Measurements from ENCODE around the gene PAIP2B.
"Not testable (repeated sequence)": the region's sequence is repeated elsewhere in the genome, so short reads cannot be mapped to it uniquely, and the experiment has no call there.

Gene PAIP2B

DNA sequence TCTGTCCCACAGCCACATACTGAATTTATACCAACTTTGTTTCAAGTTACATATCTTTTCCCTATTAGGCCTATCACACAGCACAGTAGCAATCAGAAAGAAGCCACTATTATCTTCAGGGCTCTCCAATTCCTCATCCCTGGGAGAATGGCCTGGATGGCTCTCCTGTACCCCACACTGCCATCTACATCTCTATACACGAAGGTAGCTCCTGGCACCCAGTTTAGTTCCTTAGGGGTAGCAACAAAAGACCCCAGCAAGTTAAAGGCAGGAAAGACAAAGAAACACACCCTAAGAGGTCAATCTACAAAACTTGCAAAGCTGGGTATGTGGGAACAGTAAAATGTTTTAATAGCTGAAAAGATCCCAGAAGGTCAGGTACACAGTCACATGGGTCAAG is 39.9 kb downstream of the PAIP2B start:
- H3K4me1 ChIP-seq (ENCODE audit: control insufficient read depth, insufficient read depth, low read length, poor library complexity, severe bottlenecking) = no peaks in the 10 kb centered on the region
- no peaks in the 10 kb centered on the region for H3K9me3 ChIP-seq (ENCODE audit: control insufficient read depth, low read length)
- H3K36me3 ChIP-seq (ENCODE audit: control insufficient read depth, insufficient read depth, low read length) = no peaks in the 10 kb centered on the region
- no peak overlapping the region for H3K27ac ChIP-seq (ENCODE audit: low read depth, low read length, severe bottlenecking)
- WGBS, 2 experiments (ENCODE audit: insufficient coverage in 2 of 2) = no CpG with 5 or more reads among the region's 1 CpG
- no peak overlapping the region for H3K4me3 ChIP-seq (ENCODE audit: extremely low read depth, insufficient read depth, low read length, poor library complexity, severe bottlenecking)

DNA sequence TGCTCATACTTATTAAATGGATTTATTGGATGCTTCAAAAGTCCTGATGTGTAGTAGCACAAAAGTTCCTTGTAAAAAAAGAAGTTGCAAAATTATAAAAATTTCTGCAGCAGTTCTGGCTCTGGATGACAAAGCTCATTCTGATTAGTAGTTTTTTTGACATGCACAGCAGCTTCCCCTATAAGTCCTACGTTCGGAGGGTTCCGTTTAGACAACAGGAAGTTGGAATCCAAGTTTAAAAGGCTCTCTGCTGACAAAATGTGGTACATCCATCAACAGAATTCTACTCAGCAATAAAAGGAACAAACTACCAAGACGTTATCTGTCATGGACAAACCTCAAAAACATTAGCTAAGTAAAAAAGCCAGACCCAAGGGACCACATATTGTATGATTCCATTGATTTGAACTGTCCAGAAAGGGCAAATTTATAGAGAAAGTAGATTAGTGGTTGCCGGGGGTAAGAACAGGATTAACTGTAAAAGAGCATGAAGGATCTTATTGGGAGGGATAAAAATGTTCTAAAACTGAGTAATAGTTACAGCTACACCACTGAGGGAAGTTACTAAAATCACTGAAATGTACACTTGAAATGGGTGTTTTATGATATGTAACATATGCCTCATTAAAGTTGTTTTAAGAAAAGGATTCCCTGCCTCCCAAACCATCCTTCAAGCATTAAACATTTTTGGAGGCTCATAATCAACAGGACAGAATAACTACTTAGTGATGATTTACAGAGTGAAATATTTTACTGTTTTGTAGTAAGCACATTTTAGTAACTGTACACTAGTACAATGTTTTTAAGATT is 43.4 kb downstream of the PAIP2B start:
- not testable (repeated sequence) for H3K4me3 ChIP-seq (ENCODE audit: extremely low read depth, insufficient read depth, low read length, poor library complexity, severe bottlenecking); H3K9me3 ChIP-seq (ENCODE audit: control insufficient read depth, low read length); H3K4me1 ChIP-seq (ENCODE audit: control insufficient read depth, insufficient read depth, low read length, poor library complexity, severe bottlenecking); H3K36me3 ChIP-seq (ENCODE audit: control insufficient read depth, insufficient read depth, low read length); H3K27ac ChIP-seq (ENCODE audit: low read depth, low read length, severe bottlenecking)
- 67 to 89% methylated on average over 1 of the region's 5 CpGs for WGBS, 2 experiments (ENCODE audit: insufficient coverage in 2 of 2)

DNA sequence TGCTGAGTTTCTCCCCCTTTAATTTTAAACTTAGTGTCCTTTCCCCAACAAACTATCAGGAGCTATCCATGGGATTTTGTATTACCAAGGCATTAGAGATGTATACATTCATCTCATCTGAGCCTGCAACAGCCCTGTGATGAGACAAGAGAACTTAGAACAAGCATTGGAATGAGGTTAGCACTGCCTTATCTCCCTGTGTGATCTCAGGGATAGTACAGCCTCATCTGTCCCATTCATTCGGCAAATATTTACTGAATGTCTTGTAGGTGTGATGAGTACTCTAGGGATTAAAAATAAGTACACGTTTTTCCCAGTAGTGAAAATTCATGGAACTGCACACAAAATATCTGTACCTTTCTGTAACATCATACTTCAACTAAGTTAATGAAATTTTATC is 45.6 kb downstream of the PAIP2B start:
- no peak overlapping the region for H3K4me3 ChIP-seq (ENCODE audit: extremely low read depth, insufficient read depth, low read length, poor library complexity, severe bottlenecking)
- H3K27ac ChIP-seq (ENCODE audit: low read depth, low read length, severe bottlenecking) = no peak overlapping the region
- H3K36me3 ChIP-seq (ENCODE audit: control insufficient read depth, insufficient read depth, low read length) = no peaks in the 10 kb centered on the region
- no peaks in the 10 kb centered on the region for H3K9me3 ChIP-seq (ENCODE audit: control insufficient read depth, low read length)
- WGBS, 2 experiments (ENCODE audit: insufficient coverage in 2 of 2) = 100% methylated on average over 1 of the region's 2 CpGs; no CpG with 5 or more reads in 1 of the 2 experiments
- H3K4me1 ChIP-seq (ENCODE audit: control insufficient read depth, insufficient read depth, low read length, poor library complexity, severe bottlenecking) = no peaks in the 10 kb centered on the region

DNA sequence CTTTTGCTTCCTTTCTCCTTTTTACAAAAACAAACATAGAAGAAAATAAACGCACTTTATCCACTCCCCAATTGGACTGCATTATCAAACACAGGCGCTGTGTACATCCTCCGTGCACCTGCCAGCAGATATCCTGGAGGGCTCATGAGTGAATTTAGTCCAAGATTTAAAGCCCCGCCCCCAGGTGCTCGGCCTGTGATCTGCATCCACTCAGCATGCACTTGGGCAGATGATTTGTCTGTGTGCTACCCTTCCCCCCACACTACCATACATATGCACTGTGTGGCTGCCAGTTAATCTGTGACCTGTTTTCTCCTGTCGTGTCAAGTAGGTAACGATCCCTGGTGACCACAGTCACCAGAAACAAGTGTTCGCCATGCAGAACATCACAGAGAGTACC is 48.1 kb downstream of the PAIP2B start:
- not testable (repeated sequence) for H3K9me3 ChIP-seq (ENCODE audit: control insufficient read depth, low read length); H3K27ac ChIP-seq (ENCODE audit: low read depth, low read length, severe bottlenecking); H3K4me3 ChIP-seq (ENCODE audit: extremely low read depth, insufficient read depth, low read length, poor library complexity, severe bottlenecking); H3K36me3 ChIP-seq (ENCODE audit: control insufficient read depth, insufficient read depth, low read length); H3K4me1 ChIP-seq (ENCODE audit: control insufficient read depth, insufficient read depth, low read length, poor library complexity, severe bottlenecking)
- WGBS, 2 experiments (ENCODE audit: insufficient coverage in 2 of 2) = 83 to 100% methylated on average over 2 to 5 of the region's 8 CpGs

DNA sequence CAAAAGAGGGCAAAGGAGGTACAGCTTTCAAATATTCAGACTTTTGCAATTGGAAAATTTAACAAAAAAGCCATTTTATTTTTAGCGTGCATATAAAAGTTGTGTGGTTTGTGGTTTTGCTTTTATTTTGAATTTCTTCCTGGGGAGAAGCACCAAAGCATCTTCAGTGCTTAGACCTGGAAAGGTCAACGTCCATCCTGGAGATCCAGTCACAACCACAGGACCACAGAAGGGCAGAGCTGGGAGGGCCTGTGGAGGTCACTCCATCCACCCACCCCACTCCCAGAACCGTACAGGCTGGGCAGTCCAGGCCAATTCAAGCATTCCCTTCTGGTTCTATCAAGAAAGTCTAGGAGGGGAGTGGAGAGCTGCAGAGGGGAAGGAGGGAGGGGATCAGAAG is 52.7 kb downstream of the PAIP2B start:
- WGBS, 2 experiments (ENCODE audit: insufficient coverage in 2 of 2) = no CpG with 5 or more reads among the region's 3 CpGs
- H3K27ac ChIP-seq (ENCODE audit: low read depth, low read length, severe bottlenecking) = no peak overlapping the region
- H3K36me3 ChIP-seq (ENCODE audit: control insufficient read depth, insufficient read depth, low read length) = no peaks in the 10 kb centered on the region
- H3K4me1 ChIP-seq (ENCODE audit: control insufficient read depth, insufficient read depth, low read length, poor library complexity, severe bottlenecking) = no peaks in the 10 kb centered on the region
- H3K4me3 ChIP-seq (ENCODE audit: extremely low read depth, insufficient read depth, low read length, poor library complexity, severe bottlenecking) = no peak overlapping the region
- no peaks in the 10 kb centered on the region for H3K9me3 ChIP-seq (ENCODE audit: control insufficient read depth, low read length)

DNA sequence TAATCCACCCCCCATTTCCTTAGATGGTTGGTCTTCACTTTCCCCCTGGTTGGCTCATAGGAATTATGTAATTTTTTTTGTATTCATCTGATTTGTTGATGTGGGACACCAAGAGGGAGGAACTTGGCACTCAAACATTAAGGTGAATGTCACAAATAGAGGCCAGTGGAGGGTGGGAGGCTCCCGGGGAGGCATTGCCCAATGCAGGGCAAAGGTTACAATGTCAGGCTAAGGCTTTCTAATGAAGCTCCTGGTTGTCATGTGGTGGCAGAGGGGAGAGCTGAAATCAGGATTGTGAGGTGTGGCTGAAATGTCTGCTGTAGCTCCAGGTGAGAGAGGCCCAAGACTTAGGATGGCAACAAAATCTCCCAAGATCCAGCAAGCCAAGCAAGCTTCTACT is 53.8 kb downstream of the PAIP2B start:
- Histone ChIP-seq H3K4me3 (ENCODE audit: extremely low read depth, insufficient read depth, low read length, poor library complexity, severe bottlenecking) (no peak overlapping the region), H3K36me3 (ENCODE audit: control insufficient read depth, insufficient read depth, low read length) (no peaks in the 10 kb centered on the region), H3K27ac (ENCODE audit: low read depth, low read length, severe bottlenecking) (no peak overlapping the region), H3K4me1 (ENCODE audit: control insufficient read depth, insufficient read depth, low read length, poor library complexity, severe bottlenecking) (no peaks in the 10 kb centered on the region), H3K9me3 (ENCODE audit: control insufficient read depth, low read length) (no peaks in the 10 kb centered on the region)
- 75 to 100% methylated on average over 1 of the region's 1 CpG for WGBS, 2 experiments (ENCODE audit: insufficient coverage in 2 of 2)

DNA sequence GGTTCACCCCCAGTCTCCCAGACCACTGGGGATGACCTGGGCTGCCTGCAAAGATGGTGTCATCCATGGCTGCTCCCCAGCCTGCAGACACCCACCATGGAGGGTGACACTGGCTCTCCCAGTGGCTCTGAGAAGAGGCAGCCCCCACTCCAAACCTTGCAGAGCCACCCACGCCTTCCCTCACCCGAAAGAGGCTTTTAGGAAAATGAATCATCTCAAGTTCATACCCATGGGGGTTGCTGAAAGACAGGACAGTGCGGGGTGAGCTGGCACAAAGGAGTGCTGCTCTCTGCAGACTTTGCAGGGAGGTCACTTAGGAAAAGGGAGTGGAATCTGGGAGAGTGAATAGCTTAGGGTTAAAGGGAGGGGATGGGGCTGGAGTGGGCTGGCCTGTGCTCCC is 60.1 kb downstream of the PAIP2B start:
- 71 to 86% methylated on average over 1 to 3 of the region's 3 CpGs for WGBS, 2 experiments (ENCODE audit: insufficient coverage in 2 of 2)
- Histone ChIP-seq H3K9me3 (ENCODE audit: control insufficient read depth, low read length) (no peaks in the 10 kb centered on the region), H3K4me1 (ENCODE audit: control insufficient read depth, insufficient read depth, low read length, poor library complexity, severe bottlenecking) (no peaks in the 10 kb centered on the region), H3K27ac (ENCODE audit: low read depth, low read length, severe bottlenecking) (no peak overlapping the region), H3K36me3 (ENCODE audit: control insufficient read depth, insufficient read depth, low read length) (no peaks in the 10 kb centered on the region), H3K4me3 (ENCODE audit: extremely low read depth, insufficient read depth, low read length, poor library complexity, severe bottlenecking) (no peak overlapping the region)

DNA sequence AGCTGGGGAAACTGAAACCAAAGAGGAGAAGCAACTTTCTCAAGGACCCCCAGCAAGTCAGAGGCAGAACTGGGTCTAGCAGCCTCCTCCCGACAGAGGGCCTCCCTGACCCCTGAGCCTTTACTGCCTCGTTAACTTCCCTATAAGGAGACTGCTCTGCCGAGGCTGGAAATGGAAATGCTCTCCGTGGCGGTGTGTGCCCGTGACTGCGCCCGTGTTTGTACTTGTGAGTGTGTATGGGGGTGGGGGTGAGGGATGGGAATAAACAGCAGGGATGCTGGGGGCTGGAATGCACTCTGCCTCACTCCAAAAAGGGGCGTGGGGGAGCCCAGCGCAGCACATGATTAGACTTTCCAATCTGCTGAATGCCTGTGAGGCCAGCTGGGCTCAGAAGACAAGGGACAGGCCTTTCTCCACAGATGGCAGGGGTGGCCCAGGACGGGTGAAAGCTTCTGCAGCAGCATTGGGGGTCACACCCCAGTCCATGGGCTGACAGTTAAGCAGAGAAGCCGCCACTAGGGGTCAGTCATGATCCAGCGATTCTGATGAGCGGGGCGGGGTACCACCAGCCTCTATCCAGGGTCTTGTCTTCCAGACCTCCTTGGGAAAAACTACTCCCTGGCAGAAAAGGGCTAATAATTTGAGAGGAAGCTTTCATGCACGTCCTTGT is 69.6 kb downstream of the PAIP2B start:
- WGBS, 2 experiments (ENCODE audit: insufficient coverage in 2 of 2) = 11 to 38% methylated on average over 6 to 14 of the region's 16 CpGs
- Histone ChIP-seq H3K36me3 (ENCODE audit: control insufficient read depth, insufficient read depth, low read length) (no peaks in the 10 kb centered on the region), H3K27ac (ENCODE audit: low read depth, low read length, severe bottlenecking) (no peak overlapping the region), H3K4me3 (ENCODE audit: extremely low read depth, insufficient read depth, low read length, poor library complexity, severe bottlenecking) (no peak overlapping the region), H3K9me3 (ENCODE audit: control insufficient read depth, low read length) (no peaks in the 10 kb centered on the region), H3K4me1 (ENCODE audit: control insufficient read depth, insufficient read depth, low read length, poor library complexity, severe bottlenecking) (no peaks in the 10 kb centered on the region)

DNA sequence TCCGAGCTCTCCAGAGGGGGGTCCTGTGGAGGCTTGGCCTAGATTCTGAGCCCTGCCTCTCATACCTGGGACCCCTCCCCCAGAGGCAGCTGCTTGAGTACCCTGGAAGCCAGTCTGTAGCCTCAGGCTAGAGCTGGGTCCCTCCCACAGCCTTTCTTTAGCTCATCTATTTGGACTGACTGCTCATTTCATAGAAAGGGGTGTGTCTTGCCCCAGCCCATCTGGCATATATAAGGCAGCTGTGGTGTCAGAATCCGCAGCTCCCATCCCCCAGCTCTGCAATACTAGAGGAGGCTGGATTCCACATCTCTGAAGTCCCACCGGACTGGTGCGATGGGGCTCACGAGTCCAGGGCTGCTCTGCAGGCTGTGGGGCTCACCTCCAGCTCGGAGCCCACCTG is 70.3 kb downstream of the PAIP2B start:
- Histone ChIP-seq H3K9me3 (ENCODE audit: control insufficient read depth, low read length) (no peaks in the 10 kb centered on the region), H3K27ac (ENCODE audit: low read depth, low read length, severe bottlenecking) (no peak overlapping the region), H3K36me3 (ENCODE audit: control insufficient read depth, insufficient read depth, low read length) (no peaks in the 10 kb centered on the region), H3K4me1 (ENCODE audit: control insufficient read depth, insufficient read depth, low read length, poor library complexity, severe bottlenecking) (no peaks in the 10 kb centered on the region), H3K4me3 (ENCODE audit: extremely low read depth, insufficient read depth, low read length, poor library complexity, severe bottlenecking) (no peak overlapping the region)
- WGBS, 2 experiments (ENCODE audit: insufficient coverage in 2 of 2) = 67 to 82% methylated on average over 6 of the region's 6 CpGs

DNA sequence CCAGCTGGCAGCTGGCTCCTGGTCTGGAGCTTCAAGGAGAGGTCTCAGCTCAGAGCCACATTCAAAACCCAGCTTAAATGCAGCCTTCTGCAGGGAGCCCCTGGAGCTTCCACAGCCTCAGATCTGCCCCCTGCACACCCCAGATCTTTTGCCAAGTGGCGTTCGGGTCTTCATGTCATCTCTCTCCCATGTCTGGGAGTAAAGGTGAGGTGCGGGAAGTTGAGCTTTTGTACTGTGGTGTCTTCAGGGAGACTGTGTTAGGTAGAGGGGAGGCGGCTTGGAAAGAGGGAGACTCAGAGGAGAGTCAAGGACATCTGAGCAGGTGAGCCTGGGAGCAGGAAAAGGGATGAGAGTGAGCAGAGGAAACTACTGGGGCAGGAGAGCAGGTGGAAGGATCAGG is 71.1 kb downstream of the PAIP2B start:
- no peaks in the 10 kb centered on the region for H3K9me3 ChIP-seq (ENCODE audit: control insufficient read depth, low read length)
- H3K36me3 ChIP-seq (ENCODE audit: control insufficient read depth, insufficient read depth, low read length) = peaks cover 2% of the 10 kb centered on the region
- H3K4me1 ChIP-seq (ENCODE audit: control insufficient read depth, insufficient read depth, low read length, poor library complexity, severe bottlenecking) = no peaks in the 10 kb centered on the region
- no peak overlapping the region for H3K27ac ChIP-seq (ENCODE audit: low read depth, low read length, severe bottlenecking)
- no peak overlapping the region for H3K4me3 ChIP-seq (ENCODE audit: extremely low read depth, insufficient read depth, low read length, poor library complexity, severe bottlenecking)
- 82 to 93% methylated on average over 4 of the region's 4 CpGs for WGBS, 2 experiments (ENCODE audit: insufficient coverage in 2 of 2)

DNA sequence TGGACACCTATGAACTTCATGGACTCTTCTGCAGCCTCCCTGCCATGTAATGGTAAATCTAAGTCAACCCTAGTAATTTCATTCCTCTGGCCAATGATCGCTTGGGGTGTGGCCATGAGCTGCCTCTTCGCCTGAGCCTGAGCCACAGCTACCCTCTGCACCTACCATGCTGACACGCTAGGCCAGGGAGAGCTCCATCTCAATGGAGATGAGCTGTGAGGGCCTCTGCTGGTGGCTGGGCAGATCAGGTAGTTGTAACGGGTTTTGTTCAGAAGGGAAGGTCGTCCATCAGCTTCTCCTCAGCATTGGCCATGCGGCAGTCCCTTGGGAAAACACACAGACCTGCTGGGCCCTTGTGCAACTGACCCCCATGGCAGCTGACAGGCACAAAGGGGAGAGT is 72.1 kb downstream of the PAIP2B start:
- 59 to 66% methylated on average over 5 to 6 of the region's 6 CpGs for WGBS, 2 experiments (ENCODE audit: insufficient coverage in 2 of 2)
- H3K4me1 ChIP-seq (ENCODE audit: control insufficient read depth, insufficient read depth, low read length, poor library complexity, severe bottlenecking) = no peaks in the 10 kb centered on the region
- no peaks in the 10 kb centered on the region for H3K9me3 ChIP-seq (ENCODE audit: control insufficient read depth, low read length)
- peaks cover 12% of the 10 kb centered on the region for H3K36me3 ChIP-seq (ENCODE audit: control insufficient read depth, insufficient read depth, low read length)
- no peak overlapping the region for H3K4me3 ChIP-seq (ENCODE audit: extremely low read depth, insufficient read depth, low read length, poor library complexity, severe bottlenecking)
- no peak overlapping the region for H3K27ac ChIP-seq (ENCODE audit: low read depth, low read length, severe bottlenecking)
